ENCODE measurements around the gene BIRC6. TPM values are rescaled to one million over a fixed set of nuclear protein-coding genes. Genes with fewer than 3 reads are reported as not detected.

Gene BIRC6
- total and polyA plus RNA-seq, 2 of the 8 experiments (the other 6 are each of a cell fraction or from before 2014, with no cell fraction given): 32.5 to 69.5 TPM

- Histone ChIP-seq H3K4ac (replicated peaks; ENCODE audit: insufficient read length, low read depth, low read length) (no peak overlapping the region), H3K9ac (replicated peaks in 1 of 4; ENCODE audit: extremely low read depth in 1 of 4, low read depth in 3 of 4, low read length in 3 of 4) (no peak overlapping the region), H3K27ac (ENCODE audit: low read depth, low read length) (no peak overlapping the region), H3K4me3 (ENCODE audit: extremely low read depth in 1 of 4, insufficient read depth in 2 of 4, low read depth in 3 of 4, low read length in 4 of 4) (no peak overlapping the region), H3K23ac (ENCODE audit: insufficient read length) (no peak overlapping the region), H3K14ac (ENCODE audit: insufficient read length) (no peak overlapping the region), H4K8ac (ENCODE audit: extremely low read depth, insufficient read depth, low read length) (no peak overlapping the region), H2AFZ (ENCODE audit: low read length) (no peak overlapping the region), H4K91ac (replicated peaks; ENCODE audit: insufficient read length, low read length) (no peak overlapping the region), H2BK15ac (ENCODE audit: low read length) (no peak overlapping the region), H3K36me3 (ENCODE audit: control insufficient read depth in 2 of 4, insufficient read depth in 4 of 4, low read length in 3 of 4) (peaks cover 0 to 21% (median 7%) of the 10 kb centered on the region in 4 experiments; a peak in 4 of 8 replicates), H3K56ac (replicated peaks; ENCODE audit: insufficient read length, low read depth, low read length) (no peak overlapping the region), H3K4me1 (replicated peaks in 1 of 4; ENCODE audit: control insufficient read depth in 3 of 4, insufficient read depth in 4 of 4, low read length in 3 of 4) (peaks cover 0 to 2% (median 0%) of the 10 kb centered on the region in 4 experiments; a peak in 1 of 7 replicates), H3K27me3 (replicated peaks in 1 of 4; ENCODE audit: control insufficient read depth in 3 of 4, extremely low read depth in 1 of 4, insufficient read depth in 3 of 4, low read length in 3 of 4) (no peaks in the 10 kb centered on the region), H3K79me1 (ENCODE audit: low read depth, low read length) (no peaks in the 10 kb centered on the region), H2BK12ac (ENCODE audit: low read depth, low read length) (no peak overlapping the region), H2AK5ac (ENCODE audit: low read depth, low read length) (no peak overlapping the region), H4K20me1 (replicated peaks in 1 of 2; ENCODE audit: control insufficient read depth in 1 of 2, insufficient read depth in 2 of 2, low read length in 2 of 2) (peaks cover 0 to 1% of the 10 kb centered on the region in 2 experiments), H2BK20ac (ENCODE audit: low read length) (no peak overlapping the region), H3K4me2 (ENCODE audit: insufficient read depth in 1 of 2, low read depth in 2 of 2, low read length in 2 of 2) (no peak overlapping the region), H3K79me2 (ENCODE audit: control insufficient read depth in 1 of 2, insufficient read depth in 2 of 2, low read length in 2 of 2) (no peaks in the 10 kb centered on the region), H3K18ac (ENCODE audit: extremely low read depth, low read length) (no peak overlapping the region), H3K9me3 (ENCODE audit: insufficient read depth in 2 of 2, low read depth in 1 of 2, low read length in 1 of 2) (no peaks in the 10 kb centered on the region), H3K23me2 (ENCODE audit: low read depth, low read length) (no peaks in the 10 kb centered on the region), H4K5ac (ENCODE audit: insufficient read length, low read depth, low read length) (no peak overlapping the region), H2BK5ac (ENCODE audit: low read depth, low read length) (no peak overlapping the region), H2BK120ac (replicated peaks; ENCODE audit: low read depth, low read length) (no peak overlapping the region)
- POLR2A ChIA-PET (ENCODE audit: partially characterized antibody): no interaction called here
- 94% methylated on average over 2 of the region's 2 CpGs; no CpG with 5 or more reads in 1 of the 2 experiments for WGBS, 2 experiments (ENCODE audit: extremely low coverage in 1 of 2, insufficient coverage in 1 of 2, insufficient read length in 1 of 2, insufficient replicate concordance in 2 of 2, low coverage in 1 of 2, low lambda C conversion rate in 2 of 2, missing lambda C conversion rate in 1 of 2)
- no peak for FAIRE-seq
- no peak for DNase-seq (ENCODE audit: low read depth in 1 of 2, low spot score in 2 of 2)
- CTCF ChIA-PET (ENCODE audit: partially characterized antibody): no interaction called here
- TF ChIP-seq NANOG (IDR thresholded peaks at IDR 0.05; ENCODE audit: insufficient read depth, low read depth, low read length, poor library complexity, severe bottlenecking): no peak
Measured at GRCh38 chr2:32495139-32495538, 138.3 kb downstream of the BIRC6 start.

Data from H1 (cell line).